ENCODE measurements around the gene CDH19.

CDH19 gene

GRCh38 chr18:66603941-66604627 lies at the start of gene CDH19:
CDH19 (minus strand) TSS chr18:66604090; CDS start chr18:66572204, 31,886 bp downstream.
- no peak for DNase-seq (ENCODE audit: low spot score)

GRCh38 chr18:66647671-66648070 lies 43.8 kb upstream of the CDH19 start:
- DNase-seq (ENCODE audit: low spot score): no peak

- DNase-seq (ENCODE audit: low spot score): no peak
Observed at GRCh38 chr18:66646609-66647008, 42.7 kb upstream of the CDH19 start.

GRCh38 chr18:66645983-66646382 lies 42.1 kb upstream of the CDH19 start:
- no peak for DNase-seq (ENCODE audit: low spot score)

GRCh38 chr18:66641056-66641455 lies 37.2 kb upstream of the CDH19 start:
- DNase-seq (ENCODE audit: low spot score): no peak

GRCh38 chr18:66640431-66640830 lies 36.5 kb upstream of the CDH19 start:
- DNase-seq (ENCODE audit: low spot score): no peak

- no peak for DNase-seq (ENCODE audit: low spot score)
Observed at GRCh38 chr18:66638856-66639629, 35.2 kb upstream of the CDH19 start.

- DNase-seq (ENCODE audit: low spot score): no peak
Observed at GRCh38 chr18:66635342-66635741, 31.5 kb upstream of the CDH19 start.

- no peak for DNase-seq (ENCODE audit: low spot score)
Observed at GRCh38 chr18:66632756-66633155, 28.9 kb upstream of the CDH19 start.

GRCh38 chr18:66630831-66631230 lies 26.9 kb upstream of the CDH19 start:
- no peak for DNase-seq (ENCODE audit: low spot score)

GRCh38 chr18:66623821-66624220 lies 19.9 kb upstream of the CDH19 start:
- DNase-seq (ENCODE audit: low spot score): no peak

- DNase-seq (ENCODE audit: low spot score): no peak
Observed at GRCh38 chr18:66621816-66622576, 18.1 kb upstream of the CDH19 start.

GRCh38 chr18:66616523-66616983 lies 12.7 kb upstream of the CDH19 start:
- peak; percentile 7 for DNase-seq (ENCODE audit: low spot score)

GRCh38 chr18:66615176-66615575 lies 11.3 kb upstream of the CDH19 start:
- no peak for DNase-seq (ENCODE audit: low spot score)

GRCh38 chr18:66607632-66608031 lies 3.7 kb upstream of the CDH19 start:
- DNase-seq (ENCODE audit: low spot score): no peak

GRCh38 chr18:66601649-66602048 lies 2.2 kb downstream of the CDH19 start:
- no peak for DNase-seq (ENCODE audit: low spot score)

- no peak for DNase-seq (ENCODE audit: low spot score)
Observed at GRCh38 chr18:66599190-66599589, 4.7 kb downstream of the CDH19 start.

GRCh38 chr18:66587430-66587829 lies 16.5 kb downstream of the CDH19 start:
- no peak for DNase-seq (ENCODE audit: low spot score)

- DNase-seq (ENCODE audit: low spot score): no peak
Observed at GRCh38 chr18:66582211-66582610, 21.7 kb downstream of the CDH19 start.

GRCh38 chr18:66575263-66575662 lies 28.6 kb downstream of the CDH19 start:
- DNase-seq (ENCODE audit: low spot score): no peak

- DNase-seq (ENCODE audit: low spot score): no peak
Observed at GRCh38 chr18:66571845-66572244, 32.0 kb downstream of the CDH19 start.

GRCh38 chr18:66566616-66567015 lies 37.3 kb downstream of the CDH19 start:
- no peak for DNase-seq (ENCODE audit: low spot score)

GRCh38 chr18:66564236-66564635 lies 39.7 kb downstream of the CDH19 start:
- no peak for DNase-seq (ENCODE audit: low spot score)
